Measurements from ENCODE around the gene CTDP1.

- TF ChIP-seq CTCF (IDR thresholded peaks at IDR 0.05; ENCODE audit: low read length) (no peak), EZH2 (IDR thresholded peaks at IDR 0.05; ENCODE audit: borderline replicate concordance, low read length) (no peak)
Measured at GRCh38 chr18:79677840-79678239, 1.8 kb upstream of the CTDP1 start.

Data from OCI-LY1 (cell line).